DOHH2 (cell line): ENCODE measurements around the gene C14orf132.

Source experiments
- CTCF ChIP-seq: fragments of 200-600 bp; sonication (generic); IDR thresholded peaks from one replicate; pipeline ENCODE4 v1.5.1; 2014; ENCODE audit warnings: antibody characterized with exemption, mild to moderate bottlenecking, low read depth, low read length; ENCODE audit not compliant: poor library complexity, severe bottlenecking
- EZH2phosphoT487 ChIP-seq: fragments of 200-600 bp; sonication (generic); IDR thresholded peaks from 2 replicates; pipeline ENCODE4 v1.6.1; 2017; ENCODE audit warnings: borderline replicate concordance, mild to moderate bottlenecking, antibody characterized with exemption, low read length, moderate library complexity, mixed read lengths

GRCh38 chr14:96083667-96084320, 44.6 kb downstream of the C14orf132 start:
- TF ChIP-seq CTCF, result no peak
- no peak for TF ChIP-seq EZH2phosphoT487
